HG03064 (cell line): ENCODE measurements around the gene GBF1.

Source experiments
- ATAC-seq: cut with Tn5 transposase; IDR thresholded peaks from one replicate; pipeline ENCODE4 v1.9.1; 2021; ENCODE audit warnings: low read depth; ENCODE audit not compliant: unreplicated experiment

Gene GBF1

DNA sequence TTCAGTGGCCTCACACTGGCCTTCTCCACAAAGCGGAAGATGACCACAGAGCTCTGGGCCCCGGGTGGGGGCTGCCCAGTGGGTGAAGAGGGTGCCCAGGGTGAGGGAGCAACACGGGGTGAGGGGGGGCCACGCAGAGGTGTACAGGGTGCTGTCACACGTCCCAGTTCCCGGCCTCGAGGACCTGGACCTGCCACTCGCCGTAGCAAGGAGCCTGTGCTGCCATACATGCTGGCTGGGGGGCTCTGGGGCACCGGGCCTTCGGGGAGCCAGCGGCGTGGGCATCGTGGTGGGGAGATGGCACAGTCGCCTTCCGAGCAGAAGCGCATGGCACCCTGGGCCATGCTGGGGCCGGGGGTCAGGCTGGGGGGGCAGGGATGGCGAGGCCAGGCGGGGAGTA, 171.4 kb downstream of the GBF1 start:
- no peak for ATAC-seq

DNA sequence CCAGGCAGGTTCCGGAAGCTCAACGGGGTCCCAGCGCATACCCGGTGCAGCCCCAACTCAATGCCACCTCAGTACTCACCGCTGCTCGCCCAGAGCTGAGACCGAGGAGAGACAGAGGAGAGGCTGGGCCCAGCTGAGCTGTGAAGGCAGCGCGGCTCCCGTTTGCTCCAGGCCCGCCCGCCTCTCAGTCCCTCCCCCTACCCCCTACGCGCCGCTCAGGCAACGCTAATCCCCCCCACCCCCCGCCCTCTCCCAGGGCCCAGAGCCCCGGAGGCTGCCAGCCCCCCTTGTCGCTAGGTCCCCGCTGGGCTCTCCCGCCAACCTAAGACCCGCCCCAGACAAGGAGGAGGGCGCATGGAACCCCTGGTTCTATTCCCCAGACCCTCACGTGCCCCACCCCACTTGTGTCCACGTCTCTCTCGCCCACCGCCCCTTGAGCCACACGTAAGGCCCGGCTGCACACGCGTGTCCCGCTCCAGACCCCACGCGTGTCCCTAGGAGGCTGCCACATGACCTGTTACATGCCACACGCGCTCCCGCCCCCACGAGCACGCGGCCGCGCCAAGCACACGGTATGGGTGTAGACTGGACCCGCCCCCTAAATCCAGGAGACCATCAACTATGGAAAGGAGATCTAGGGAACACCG, 173.4 kb downstream of the GBF1 start, which contains the start of gene PSD:
PSD (minus strand) TSS at position 164 of the 647 bp plus-strand sequence. CDS start 1,747 bp downstream, outside the sequence.
- ATAC-seq: no peak

DNA sequence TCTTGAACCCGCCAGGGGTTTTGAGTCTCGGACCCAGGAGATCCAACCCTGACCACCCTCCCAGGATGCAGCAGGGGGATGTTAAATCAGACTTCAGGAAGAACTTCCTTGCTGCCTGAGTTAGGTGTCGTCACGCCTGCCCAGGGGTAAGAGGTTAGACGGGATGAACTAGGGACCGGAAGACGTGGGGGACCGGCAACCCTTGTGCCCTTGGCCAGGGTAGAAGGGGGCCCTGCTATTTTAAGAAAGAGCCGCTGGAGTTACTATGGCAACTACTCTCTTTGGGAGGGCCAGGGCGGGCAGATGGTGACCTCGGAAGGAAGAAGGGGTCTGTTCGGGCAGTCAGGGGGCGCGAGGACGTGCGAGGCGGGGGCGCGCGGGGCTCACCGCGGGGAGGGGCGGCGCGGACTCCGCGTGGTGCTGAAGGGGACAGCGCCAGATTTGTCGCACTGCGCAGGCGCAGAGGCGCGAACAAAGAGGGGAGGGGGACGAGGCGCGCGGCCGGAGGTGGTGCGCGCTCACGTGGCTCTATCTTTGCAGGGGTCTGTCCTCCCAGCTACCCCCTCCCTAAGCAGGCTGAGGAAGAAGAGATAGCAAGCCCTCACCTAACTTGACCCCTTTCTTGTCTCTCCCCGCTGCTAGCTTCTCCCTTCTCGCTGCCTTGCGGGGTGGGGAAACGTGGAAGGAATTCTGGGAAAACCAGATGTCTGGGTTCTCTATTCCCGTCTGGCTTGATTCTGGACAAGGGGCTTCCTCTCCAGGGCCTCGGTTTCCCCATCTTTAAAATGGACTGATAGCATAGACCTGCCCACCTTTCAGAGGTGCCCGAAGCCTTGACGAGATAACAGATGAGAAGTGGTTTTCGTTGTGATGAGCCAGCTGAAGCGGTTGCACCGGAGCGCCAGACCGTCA, 174.2 kb downstream of the GBF1 start:
- ATAC-seq: no peak

DNA sequence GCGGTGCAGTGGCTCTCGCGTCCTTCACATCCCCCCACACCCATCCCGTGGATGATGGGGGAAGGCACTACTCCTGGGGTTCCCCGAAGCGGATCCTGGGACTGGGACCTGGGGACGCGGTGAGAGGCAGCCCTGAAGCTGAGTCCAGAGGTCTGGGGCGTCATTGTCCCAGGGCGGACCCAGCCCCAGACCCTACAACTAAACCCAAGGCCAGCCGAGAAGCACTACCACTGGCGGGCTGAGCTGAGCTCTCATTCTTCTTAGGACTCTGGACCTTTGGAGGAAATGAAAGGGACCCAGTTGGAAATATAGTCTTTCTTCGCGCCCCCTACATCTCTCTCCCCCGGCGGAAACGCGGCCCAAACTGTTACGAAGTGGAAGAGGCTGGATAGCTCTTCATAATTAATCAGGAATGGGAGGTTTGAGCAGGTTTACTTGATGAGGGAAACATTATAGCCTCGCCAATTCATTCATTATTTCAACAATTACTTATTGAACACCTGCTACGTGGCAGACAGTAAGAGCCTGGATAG, 174.9 kb downstream of the GBF1 start:
- ATAC-seq: no peak

DNA sequence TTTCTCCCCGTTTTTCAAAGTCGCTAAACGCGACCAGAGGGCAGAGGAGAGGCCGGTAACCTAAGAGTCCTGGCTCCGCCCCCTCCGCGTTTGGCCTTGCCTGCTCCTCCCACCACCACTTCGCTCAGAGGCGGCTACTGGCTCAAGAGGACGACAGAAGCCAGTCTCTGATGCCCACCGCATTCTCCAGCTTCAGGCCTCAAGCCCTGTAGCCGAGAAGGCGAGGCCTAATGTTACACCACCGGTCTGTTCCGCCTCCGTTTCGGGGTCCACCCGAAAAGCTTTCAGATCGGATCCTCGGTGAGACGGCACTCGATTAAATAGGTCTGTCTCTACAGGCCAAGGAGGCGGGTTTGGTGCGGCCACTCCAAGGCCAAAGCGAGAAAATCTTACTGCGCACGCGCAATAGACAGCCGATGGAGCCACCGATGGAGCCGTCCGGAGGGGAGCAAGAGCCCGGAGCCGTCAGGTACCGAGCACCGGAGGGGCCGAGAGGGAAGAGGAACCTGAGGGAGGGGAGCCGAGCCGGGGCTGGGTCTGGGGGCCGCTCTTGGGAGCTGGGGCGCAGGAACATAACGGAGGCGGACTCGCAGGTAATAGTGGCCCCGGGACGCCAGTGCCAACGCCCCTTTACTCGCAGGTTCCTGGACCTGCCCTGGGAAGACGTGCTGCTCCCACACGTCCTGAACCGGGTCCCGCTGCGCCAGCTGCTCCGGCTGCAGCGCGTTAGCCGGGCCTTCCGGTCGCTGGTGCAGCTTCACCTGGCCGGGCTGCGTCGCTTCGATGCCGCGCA, 175.6 kb downstream of the GBF1 start, which contains the start of gene FBXL15:
FBXL15 (plus strand) TSS at position 123 of the 793 bp plus-strand sequence; CDS start at position 417, 294 bp downstream.
- peak; percentile 44 for ATAC-seq

DNA sequence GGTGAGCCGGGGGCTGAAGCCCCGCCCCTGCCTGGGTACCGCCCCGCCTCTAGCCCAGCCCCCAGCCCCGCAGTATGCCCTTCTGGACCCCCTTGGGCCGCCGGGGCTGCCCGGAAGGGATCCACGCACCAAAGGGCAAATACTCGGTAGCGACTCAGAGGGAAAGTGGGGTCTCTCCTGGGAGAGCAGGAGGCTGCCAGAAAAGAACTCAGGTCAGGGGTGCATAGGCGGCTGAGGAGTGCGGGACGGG, 176.1 kb downstream of the GBF1 start:
- ATAC-seq: peak; percentile 2

DNA sequence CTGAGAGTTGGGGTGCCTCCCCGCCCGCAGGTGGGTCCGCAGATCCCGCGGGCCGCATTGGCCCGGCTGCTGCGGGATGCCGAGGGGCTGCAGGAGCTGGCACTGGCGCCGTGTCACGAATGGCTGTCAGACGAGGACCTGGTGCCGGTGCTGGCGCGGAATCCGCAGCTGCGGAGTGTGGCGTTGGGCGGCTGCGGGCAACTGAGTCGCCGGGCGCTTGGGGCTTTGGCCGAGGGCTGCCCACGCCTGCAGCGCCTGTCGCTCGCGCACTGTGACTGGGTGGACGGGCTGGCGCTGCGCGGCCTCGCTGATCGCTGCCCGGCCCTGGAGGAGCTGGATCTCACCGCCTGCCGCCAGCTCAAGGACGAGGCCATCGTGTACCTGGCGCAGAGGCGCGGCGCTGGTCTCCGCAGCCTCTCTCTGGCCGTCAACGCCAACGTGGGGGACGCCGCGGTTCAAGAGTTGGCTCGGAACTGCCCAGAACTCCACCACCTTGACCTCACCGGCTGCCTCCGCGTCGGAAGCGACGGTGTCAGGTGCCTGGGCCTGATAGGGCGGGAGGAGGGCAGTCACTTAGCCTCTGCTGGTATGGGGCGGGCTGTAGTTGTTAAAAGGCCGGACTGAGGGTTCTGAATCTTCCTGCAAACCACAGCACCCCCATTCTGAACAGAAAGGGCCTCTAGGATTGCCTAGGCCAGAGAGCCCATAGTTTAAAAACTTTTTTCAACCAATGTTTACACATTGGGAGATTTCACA, 176.6 kb downstream of the GBF1 start:
- ATAC-seq: peak; percentile 4

DNA sequence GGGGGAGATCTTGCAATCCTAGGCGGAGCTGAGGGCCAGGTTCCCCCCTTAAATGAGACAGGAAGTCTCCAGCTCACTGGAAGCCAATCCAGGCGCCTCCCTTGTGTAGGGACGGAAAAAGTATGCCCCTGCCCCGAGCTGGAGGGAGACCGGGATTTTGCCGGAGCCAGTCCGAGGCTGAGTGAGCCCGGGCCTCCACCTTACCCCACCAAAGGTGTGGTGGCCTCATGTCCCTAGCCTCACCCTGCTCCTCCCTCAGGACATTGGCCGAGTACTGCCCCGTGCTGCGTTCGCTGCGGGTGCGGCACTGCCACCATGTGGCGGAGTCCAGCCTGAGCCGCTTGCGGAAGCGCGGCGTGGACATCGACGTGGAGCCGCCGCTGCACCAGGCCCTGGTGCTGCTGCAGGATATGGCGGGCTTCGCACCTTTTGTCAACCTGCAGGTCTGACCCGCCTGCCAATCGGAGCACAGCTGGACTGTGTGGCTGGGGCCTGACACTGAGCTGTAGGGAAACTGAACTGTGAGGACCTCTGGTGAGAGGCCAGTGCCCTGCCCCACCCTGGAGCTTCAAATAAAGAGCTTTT, 177.3 kb downstream of the GBF1 start:
- ATAC-seq: no peak

DNA sequence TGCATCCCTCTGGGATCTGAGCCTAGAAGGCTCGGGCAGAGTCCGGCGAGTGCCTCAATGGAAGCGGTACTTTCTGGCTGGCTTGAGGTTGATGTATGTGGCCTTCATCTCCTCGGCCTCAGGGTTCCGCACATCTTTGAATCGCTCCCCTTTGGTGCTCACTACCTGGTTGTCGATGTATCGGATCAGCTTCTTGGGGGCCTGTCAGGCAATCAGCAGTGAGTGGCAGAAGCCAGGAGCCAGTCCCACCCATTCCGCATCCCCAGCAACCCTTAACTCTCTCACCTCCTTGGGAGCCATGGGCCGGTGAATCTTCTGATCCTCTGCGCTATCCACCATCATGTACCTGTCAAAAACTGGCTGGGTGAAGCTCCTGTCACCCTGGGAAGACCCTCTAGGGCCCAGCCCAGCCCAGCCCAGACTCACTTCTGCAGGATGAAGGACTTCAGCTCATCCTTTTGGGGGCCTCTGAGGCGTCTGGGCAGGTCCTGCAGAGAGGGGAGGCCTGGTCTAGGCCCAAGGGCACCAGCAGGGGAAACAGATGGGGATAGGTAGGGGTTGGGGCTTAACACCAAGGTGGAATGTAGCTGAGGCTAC, 178.1 kb downstream of the GBF1 start:
- no peak for ATAC-seq

DNA sequence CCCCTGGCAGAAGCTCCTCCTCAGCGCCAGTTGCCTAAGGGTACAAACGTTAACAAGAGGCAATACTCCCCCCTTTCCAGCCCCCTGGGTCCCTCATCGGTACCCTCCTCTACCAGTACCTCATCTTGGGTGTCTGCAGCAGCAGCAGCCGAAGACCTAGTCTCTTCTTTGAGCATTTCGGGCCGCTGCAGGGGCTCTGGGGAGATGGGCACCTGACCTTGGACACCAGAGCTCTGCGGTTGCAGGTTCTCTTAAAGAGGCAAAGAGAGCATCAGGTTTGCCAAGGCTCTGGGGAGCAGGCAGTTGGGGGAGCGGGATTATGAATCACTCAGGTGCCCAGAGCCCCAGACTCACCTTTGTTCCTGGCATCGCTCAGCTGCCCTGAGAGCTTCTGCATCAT, 178.8 kb downstream of the GBF1 start:
- no peak for ATAC-seq

DNA sequence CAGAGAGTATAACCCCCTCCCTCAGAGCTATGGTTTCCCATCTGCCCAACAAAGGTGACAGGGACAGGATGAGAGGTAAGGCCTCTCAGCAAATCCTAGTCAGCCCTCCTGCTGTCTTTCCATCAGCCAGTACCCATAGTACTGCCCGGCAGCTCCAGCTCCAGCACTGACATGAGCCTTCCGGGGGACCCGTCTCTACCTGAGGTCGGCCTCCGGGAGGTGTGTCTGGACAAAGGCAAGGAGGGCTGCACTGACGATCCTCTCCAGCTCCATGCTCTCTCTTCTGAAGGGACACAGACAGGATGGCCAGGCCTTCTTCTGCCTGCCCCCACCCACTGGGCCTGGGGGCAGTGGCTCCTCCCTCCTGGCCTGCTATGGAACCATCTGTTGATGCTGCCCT, 179.6 kb downstream of the GBF1 start:
- no peak for ATAC-seq

DNA sequence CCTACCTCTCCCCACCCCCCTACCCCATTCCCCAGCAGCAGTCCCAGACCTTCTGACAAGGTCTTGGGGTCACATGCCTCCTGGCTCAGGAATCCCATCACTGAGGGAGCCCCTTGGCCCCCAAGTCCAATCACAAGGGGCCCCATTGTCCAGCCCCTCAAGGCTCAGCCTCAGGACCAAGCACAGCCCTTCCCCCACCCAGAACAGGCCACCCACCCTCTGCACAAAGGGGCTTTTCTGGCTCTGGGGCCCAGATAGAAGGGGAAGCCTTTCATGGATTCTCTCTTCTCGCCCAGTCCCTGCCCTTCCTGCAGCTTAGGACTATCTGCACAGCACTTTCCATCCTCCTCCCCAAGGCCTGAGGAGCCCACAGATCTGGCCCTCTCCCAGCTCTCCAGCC, 180.1 kb downstream of the GBF1 start:
- no peak for ATAC-seq

DNA sequence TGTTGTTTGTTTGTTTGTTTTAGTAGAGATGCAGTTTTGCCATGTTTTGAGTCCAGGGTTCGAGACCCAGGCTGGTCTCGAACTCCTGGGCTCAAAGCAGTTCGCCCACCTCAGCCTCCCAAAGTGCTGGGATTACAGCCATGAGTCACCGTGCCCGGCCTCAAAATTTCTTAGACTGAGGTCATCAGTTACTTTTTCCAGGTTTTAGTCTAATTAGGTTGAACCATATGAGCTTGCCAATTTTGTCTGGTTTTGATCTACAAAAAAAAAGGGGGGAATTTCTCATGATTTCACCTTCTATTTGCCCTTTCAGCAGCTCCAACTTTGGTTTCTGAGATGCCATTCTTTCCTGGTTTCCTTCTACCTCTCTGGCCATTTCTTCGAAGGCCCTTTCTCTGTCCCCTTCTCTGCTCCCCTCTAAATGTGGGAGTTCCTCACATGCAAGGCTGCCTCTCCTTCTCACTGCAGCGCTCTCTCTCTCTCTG, 181.5 kb downstream of the GBF1 start:
- ATAC-seq: no peak

DNA sequence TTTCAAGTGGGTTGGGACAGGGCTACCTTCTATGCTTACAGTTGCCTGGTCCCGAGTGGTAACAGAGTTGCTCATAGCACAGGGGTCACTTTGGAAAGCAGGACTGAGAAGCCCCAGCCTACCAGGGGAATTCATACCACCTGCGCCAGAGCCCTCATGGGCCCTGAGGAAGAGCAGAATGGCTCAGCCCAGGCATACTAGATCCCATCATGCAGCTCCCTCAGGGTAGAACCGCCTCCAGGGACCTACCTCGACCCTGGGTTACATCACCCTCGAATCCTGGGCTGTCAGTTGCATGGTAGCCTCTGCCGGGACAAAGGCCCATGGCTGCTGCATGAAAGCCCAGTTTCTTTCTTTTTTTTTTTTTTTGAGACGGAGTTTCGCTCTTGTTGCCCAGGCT, 184.1 kb downstream of the GBF1 start:
- ATAC-seq: no peak

DNA sequence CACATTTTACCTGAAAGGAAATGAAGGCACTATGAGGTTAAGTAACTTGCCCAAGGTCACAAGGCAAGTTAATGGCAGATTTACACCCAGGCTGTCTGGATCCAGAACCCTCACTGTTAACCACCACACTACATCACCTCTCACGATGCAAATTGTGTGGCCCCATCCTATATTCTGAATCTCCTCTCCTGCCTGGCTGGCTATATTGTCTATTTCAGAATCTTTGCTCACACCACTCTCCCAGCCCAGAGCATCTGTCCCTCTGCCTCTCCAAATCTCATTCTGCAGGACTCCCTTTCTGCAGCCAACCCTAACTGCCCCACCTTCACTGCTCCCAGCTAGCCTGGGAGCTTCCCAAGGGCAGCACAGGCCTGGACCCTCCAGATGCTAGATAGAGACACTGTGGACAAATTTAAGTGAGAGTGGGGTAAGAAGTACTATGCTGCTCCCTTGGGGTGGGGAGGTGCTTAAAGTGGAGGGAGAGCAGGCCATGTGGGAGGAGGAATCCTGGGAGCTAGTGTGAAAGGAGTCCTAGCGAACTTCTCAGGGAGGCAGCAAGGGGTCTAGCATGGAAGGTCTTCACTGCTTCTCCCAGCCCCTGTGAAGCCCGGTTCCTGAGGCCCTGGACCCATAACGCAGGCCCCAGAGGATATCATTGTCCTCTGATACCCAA, 186.3 kb downstream of the GBF1 start:
- ATAC-seq: no peak
